CD1c-positive myeloid dendritic cell (primary cell): ENCODE data around the gene RPGR.
A peak's percentile ranks its signal among the peaks of the same experiment; 100 is the strongest.

Experiments
- DNase-seq: peaks from one replicate; pipeline ENCODE4 v3.0.0-alpha.2; 2016; ENCODE audit errors: extremely low spot score

Gene RPGR

DNA sequence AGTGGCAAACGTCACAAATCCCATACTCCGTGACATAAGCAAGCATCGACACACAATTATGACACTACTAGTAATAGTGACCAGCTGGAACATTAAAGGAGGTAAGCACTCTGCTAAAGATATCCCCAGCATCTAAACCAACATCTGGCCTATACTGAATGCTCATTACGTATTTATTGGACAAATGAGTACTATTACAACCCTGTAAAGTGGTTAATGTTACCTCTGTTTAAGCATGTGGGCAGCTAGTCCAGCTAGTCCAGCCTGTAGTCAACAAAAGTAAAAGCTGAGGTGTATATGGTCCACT lies 419 bp upstream of the RPGR start:
- no peak for DNase-seq

DNA sequence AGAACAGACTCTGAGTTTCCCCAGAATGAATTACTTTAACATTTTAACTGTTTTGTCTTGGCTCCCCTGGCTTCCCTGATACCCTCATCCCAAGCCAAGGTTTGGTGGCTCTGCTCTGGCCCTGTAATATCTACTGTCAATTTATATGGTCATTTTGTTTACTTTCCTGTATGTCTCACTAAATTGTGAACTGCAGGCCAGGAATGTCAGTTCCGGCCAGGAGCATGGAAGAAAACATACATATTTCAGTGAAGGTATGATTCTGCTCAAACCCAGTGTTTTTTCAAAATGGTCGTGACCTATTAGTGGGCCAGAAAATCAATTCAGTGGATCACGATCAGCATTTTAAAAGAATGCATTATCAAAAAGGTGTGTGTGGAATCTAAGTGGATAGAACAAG lies 1.2 kb downstream of the RPGR start:
- DNase-seq, result no peak

- DNase-seq, result no peak
These were observed 6.5 kb downstream of the RPGR start for GRCh38 chrX:38320819-38321218.

DNA sequence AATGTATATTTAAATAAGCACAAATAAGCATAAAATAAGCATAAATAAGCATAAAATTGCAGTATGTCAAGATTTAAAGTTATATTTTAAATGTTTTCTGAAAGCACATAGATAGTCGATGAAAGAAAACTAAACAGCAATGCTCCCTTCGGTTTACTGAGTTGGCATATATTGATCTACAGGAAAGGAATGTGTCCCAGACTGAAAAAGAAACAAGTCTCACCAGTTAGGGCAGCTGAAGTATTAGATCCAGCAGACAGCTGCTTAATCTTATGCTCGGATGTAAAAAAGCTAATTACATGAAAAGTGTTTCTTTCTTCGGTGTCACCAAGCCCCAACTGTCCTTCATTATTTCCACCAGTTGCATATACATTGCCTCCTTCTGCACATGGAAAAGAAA lies 8.7 kb downstream of the RPGR start:
- DNase-seq, result no peak

GRCh38 chrX:38318196-38318595 lies 9.1 kb downstream of the RPGR start:
- DNase-seq, result no peak

GRCh38 chrX:38315186-38315585 lies 12.1 kb downstream of the RPGR start:
- DNase-seq, result no peak

DNA sequence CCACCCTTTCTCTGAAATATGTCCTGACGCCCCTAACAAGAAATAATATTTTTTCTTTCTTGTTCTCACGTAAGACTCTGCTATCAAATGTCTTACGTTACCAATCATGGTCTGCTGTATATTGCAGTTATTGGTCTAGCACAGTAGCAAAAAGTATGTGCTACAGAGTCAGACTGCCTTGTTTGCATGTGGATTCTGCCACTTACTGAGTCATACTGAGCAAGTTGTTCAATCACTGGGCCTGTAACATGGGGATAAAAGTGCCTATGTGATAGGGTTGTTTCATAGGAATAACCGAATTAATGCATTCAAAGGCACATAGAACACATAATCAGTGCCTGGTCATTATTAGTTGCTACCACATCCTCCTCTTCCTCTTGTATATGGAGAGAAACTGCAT lies 14.1 kb downstream of the RPGR start:
- DNase-seq, result no peak

GRCh38 chrX:38312436-38312835 lies 14.9 kb downstream of the RPGR start:
- no peak for DNase-seq

DNA sequence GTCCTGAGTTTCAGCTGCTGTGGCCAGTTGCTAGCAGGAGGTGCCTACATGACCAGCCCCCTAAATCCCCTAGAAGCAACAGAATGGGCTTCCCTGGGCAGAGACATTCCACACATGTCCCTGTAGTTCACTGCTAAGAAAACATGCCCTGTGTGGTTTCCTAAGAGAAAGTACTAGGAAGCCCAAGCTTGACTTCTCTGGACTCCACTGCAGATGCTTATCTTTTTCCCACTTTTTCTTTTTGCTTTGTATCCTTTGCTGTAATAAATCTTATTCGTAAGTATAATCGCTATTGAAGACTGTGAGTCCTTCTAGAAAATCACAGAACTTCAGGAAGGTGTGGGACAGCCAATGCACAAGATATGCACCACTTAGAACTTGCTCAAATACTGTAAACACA lies 15.6 kb downstream of the RPGR start:
- no peak for DNase-seq

DNA sequence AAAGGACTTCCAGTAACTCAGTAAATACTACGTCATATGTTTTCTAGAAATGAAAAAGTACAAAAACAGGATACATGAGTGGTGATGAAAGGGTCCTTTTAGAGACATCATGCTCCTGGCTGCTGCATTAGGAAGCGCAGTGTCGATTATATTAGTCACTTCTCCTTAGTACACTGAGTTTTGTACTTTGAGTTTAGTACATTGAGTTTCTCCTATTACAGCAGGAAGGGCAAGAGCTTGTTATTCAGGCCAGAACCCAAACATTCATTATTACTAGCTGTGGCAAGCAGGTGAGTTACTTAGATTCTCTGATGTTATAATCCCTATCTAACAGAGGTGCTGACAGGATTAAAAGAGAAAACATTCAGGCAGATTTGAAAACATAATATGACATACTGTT lies 21.3 kb downstream of the RPGR start:
- no peak for DNase-seq

GRCh38 chrX:38304010-38304409 lies 23.3 kb downstream of the RPGR start:
- DNase-seq, result no peak

- DNase-seq, result no peak
These were observed 33.6 kb downstream of the RPGR start for GRCh38 chrX:38293741-38294140.

- DNase-seq, result no peak
These were observed 39.6 kb downstream of the RPGR start for GRCh38 chrX:38287674-38288073.

- DNase-seq, result no peak
These were observed 41.7 kb downstream of the RPGR start for GRCh38 chrX:38285649-38286048.

GRCh38 chrX:38282049-38282448 lies 45.3 kb downstream of the RPGR start:
- no peak for DNase-seq

- no peak for DNase-seq
These were observed 48.1 kb downstream of the RPGR start for GRCh38 chrX:38279188-38279587.

DNA sequence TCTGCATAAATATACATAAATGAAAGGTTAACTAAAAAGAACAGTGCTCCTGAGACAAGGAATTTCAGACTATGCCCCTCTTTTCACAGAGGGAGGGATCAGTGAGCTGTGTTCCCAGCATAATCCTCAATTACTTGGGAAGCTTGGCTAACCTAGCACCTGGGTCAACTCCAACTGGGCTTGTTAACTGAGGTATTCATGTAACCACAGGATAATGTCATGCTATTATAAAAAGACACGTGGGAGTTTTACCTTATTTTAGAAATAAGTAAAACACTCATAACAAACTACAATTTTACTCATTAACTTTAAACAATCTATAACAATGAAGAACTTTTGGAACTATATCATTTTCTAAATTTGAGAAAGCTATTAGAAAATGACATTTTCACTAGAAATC lies 48.6 kb downstream of the RPGR start:
- no peak for DNase-seq

DNA sequence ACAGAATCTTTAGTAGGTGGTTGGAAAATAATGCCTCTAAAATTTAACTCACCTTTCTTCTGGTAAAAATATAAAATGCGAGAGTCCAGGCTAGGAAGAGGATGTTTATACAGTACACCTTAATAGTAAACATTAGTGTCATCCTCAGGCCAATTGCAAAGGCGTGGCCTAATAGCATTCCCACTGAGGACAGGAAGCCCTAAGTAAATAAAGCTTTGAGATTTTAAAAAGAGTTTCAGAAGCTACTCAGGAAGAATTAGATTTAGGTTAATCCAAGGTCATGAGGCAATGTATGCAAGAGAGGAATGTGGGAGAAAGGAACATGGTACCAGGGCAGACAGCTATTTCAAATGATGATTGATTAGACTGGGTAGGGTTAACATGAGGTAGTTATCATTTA lies 49.5 kb downstream of the RPGR start:
- no peak for DNase-seq

DNA sequence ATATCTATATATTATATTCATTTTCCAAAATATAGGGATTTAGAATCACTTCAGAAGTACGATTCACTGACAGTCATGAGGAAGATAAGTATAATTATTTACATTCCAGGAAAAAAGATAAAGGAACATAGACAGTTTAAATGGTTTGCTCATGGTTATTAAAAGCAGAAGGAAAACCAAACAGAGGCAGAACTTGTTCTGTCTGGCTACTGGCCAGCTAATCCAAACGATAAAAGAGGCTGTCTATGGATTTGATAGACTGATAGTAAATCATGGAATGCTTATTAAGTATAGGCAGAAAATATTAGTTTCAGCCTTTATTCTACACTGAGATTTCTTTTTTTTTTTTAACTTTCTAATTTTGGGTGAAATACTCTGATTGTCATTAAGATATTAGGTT lies 50.2 kb downstream of the RPGR start:
- DNase-seq, result peak; percentile 51

DNA sequence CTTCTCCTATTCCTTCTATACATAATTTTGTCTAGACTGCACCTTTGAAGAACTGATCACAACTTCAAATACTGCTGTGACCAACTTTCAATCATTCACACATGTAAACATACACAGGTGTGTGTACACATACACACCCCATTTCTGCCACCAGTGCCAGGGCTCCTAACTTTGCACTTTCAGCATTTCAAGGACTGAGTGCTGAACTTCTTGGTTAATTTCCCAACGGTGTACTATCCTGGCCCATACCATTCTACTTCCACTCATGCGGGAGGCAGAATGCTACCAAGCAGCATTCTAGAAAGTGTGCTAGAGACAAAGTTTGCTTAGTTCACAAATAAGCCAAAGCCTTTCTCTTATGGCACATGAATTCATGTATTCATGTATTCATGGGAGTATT lies 51.2 kb downstream of the RPGR start:
- no peak for DNase-seq

GRCh38 chrX:38275615-38276014 lies 51.7 kb downstream of the RPGR start:
- peak; percentile 72 for DNase-seq

DNA sequence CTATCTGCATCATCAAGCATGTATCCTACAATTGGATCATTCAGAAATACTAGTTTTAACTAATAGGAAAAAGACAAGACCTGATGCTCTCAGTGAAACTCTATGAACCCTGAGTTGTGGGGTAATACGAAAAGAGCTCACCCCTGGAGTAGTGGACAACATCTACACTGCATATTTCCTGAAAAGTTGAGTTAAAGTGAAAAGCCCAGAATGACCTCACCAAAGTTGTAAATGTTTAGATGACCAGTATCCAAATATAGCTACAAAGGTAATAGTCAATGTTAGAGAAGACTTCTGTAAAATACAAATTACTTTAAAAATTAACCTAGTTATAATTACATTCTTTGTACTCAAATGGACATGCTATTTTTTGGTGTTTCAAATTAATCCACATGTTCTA lies 53.9 kb downstream of the RPGR start:
- no peak for DNase-seq

DNA sequence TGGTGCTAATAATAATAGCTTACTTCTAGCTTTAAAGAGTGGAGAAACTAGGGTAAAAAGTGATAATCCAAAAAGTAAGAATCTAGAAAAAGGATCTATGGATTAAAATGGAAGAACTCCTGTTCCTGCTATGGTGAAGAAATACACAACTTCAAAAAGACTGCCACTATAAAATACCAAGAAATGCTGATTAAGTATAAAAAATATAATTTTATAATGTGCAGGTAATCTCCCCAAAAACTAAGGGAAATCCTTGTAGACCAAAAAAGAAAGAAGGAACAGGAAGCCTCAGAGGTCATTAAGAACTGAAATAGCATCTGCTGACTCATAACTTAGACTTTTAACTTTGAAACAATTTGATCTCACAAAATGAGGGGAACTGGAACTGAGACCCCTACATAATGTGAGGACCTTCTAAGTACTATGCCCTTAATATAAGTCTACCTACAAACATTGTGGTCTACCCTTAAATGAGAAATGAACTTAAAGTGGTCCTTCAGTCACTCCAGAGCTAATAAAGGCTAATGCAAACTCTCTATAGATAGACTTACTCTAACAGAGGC lies 56.1 kb downstream of the RPGR start:
- peak; percentile 6 for DNase-seq

- DNase-seq, result peak; percentile 18
These were observed 59.3 kb downstream of the RPGR start for GRCh38 chrX:38268011-38268410.
